ENCODE results near the gene USP49. TPM values are rescaled to one million over a fixed set of nuclear protein-coding genes. Genes with fewer than 3 reads are reported as not detected.
"Not testable (repeated sequence)": the region's sequence is repeated elsewhere in the genome, so short reads cannot be mapped to it uniquely, and the experiment has no call there.

The USP49 gene
- total RNA-seq (3.7 and 8.5 TPM in 2 replicates), polyA plus RNA-seq (5.0 and 5.4 TPM in 2 replicates)

DNA sequence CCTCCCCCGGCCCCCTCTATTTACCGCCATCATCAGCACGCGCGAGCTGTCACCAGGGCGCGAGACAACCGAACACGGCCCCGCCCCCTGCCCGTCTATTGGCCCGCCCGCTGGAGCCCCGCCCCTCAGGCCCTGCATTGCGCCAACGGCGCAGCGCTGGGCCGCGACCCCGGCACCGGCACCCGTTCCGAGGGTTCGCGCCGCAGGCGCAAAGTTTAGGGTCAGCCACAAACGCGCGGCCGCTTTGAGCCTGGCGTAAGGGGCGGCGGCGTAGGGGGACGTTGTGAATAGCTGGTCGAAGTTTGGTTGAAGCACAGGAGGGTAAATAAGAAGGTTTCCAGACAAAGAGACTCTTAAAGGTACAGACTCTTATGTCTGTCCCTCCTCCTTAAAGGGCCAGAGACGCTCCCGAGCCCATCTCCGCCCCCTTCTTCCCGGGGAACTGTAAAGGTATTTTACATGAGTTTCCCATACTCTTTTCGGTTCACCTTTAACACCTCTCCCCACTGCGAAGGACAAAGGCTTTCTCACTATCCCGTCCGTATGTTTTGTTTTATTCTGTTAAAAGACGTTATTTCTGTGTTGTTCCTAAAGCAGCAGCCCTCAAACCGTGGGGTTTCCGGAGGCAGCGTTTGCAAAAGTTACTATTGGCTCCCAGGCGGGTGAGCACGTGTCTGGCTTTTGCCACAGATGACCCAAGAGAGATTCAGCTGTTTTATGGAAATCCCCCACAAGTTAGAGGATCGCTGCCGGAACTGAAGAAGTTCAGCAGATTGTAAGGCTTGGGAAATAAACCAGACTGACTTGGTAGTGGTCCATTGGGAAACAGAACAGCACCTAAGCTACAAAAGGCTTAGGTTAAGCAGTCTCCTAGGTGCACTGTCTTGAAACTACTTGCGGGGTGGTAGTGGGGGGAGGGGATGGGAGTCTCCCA lies at the start of gene USP49:
Gene USP49, minus strand, starts transcription at position 76 of the 934 bp plus-strand sequence. CDS start 88,392 bp downstream, outside the sequence.
- Histone ChIP-seq H3K4me3 (peak within 1 kb of the TSS; percentile 68), H3K27me3 (no peaks in the 10 kb centered on the region), H3K36me3 (no peaks in the 10 kb centered on the region), H3K4me1 (ENCODE audit: low read depth) (peaks cover 15% of the 10 kb centered on the region), H3K27ac (peak within 1 kb of the TSS; percentile 90), H3K9me3 (ENCODE audit: low read depth) (no peaks in the 10 kb centered on the region)
- TF ChIP-seq, protein P1, sequence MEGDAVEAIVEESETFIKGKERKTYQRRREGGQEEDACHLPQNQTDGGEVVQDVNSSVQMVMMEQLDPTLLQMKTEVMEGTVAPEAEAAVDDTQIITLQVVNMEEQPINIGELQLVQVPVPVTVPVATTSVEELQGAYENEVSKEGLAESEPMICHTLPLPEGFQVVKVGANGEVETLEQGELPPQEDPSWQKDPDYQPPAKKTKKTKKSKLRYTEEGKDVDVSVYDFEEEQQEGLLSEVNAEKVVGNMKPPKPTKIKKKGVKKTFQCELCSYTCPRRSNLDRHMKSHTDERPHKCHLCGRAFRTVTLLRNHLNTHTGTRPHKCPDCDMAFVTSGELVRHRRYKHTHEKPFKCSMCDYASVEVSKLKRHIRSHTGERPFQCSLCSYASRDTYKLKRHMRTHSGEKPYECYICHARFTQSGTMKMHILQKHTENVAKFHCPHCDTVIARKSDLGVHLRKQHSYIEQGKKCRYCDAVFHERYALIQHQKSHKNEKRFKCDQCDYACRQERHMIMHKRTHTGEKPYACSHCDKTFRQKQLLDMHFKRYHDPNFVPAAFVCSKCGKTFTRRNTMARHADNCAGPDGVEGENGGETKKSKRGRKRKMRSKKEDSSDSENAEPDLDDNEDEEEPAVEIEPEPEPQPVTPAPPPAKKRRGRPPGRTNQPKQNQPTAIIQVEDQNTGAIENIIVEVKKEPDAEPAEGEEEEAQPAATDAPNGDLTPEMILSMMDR (IDR thresholded peaks at IDR 0.05; ENCODE audit: low read depth, low read length), result no peak
- peak; percentile 92 to 96 for DNase-seq (ENCODE audit: low read depth in 1 of 2, low spot score in 1 of 2)

GRCh38 chr6:41943456-41943855 lies 48.3 kb upstream of the USP49 start:
- peaks cover 6% of the 10 kb centered on the region for H3K4me1 ChIP-seq (ENCODE audit: low read depth)
- H3K27ac ChIP-seq, result no peak overlapping the region
- no peak overlapping the region for H3K4me3 ChIP-seq
- peaks cover 3% of the 10 kb centered on the region for H3K27me3 ChIP-seq
- TF ChIP-seq, protein P1 (IDR thresholded peaks at IDR 0.05; ENCODE audit: low read depth, low read length), result no peak
- H3K9me3 ChIP-seq (ENCODE audit: low read depth), result no peaks in the 10 kb centered on the region
- no peaks in the 10 kb centered on the region for H3K36me3 ChIP-seq
- DNase-seq (ENCODE audit: low read depth in 1 of 2, low spot score in 1 of 2), result no peak

- not testable (repeated sequence) for DNase-seq (ENCODE audit: low read depth in 1 of 2, low spot score in 1 of 2); H3K4me1 ChIP-seq (ENCODE audit: low read depth); H3K4me3 ChIP-seq; H3K27me3 ChIP-seq; H3K9me3 ChIP-seq (ENCODE audit: low read depth); H3K27ac ChIP-seq; H3K36me3 ChIP-seq
Measured at GRCh38 chr6:41942882-41943281, 47.7 kb upstream of the USP49 start.

GRCh38 chr6:41942067-41942851 lies 47.1 kb upstream of the USP49 start:
- peak overlapping the region; percentile 71 for H3K4me3 ChIP-seq
- H3K27me3 ChIP-seq, result peaks cover 3% of the 10 kb centered on the region
- H3K36me3 ChIP-seq, result no peaks in the 10 kb centered on the region
- peaks cover 6% of the 10 kb centered on the region for H3K4me1 ChIP-seq (ENCODE audit: low read depth)
- TF ChIP-seq, protein P1 (IDR thresholded peaks at IDR 0.05; ENCODE audit: low read depth, low read length), result no peak
- H3K9me3 ChIP-seq (ENCODE audit: low read depth), result no peaks in the 10 kb centered on the region
- H3K27ac ChIP-seq, result peak overlapping the region; percentile 5
- no peak for DNase-seq (ENCODE audit: low read depth in 1 of 2, low spot score in 1 of 2)

DNA sequence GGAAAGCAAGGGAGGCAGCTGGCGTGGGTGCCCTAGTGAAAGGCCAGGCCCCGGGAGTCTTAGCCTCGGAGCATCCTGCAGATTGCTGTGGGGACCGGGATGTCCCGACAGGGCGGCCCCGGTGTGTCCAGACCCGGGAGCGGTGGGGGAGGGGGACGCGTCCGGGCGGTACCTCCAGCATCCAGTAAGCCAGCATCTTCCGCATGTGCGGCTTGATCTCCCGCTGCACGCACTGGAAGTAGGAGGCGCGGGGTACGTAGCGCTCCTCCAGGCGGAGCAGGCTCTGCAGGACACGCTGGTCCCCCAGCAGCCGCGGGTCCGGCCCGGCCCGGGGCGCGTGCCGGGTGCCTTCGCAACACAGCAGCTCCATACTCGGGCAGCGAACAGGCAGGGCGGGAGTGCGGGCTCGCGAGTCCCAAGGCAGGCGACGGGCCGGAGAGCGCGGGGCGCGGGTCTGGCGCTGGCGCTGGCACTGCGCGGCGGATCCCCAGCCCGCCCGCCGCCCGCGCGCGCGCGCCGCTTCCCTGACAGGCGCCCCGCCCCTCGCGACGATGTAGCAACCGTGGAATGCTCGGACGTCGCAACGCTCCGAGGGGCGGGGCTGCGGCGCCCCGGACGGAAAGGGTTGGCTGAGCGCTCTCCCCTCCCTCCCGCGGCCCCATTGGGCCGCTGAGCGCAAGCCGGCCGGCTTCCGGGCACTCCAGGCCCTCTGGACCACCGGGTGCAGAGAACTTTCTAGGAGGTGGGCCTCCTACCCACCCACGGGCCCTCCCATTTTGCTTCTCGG lies 46.3 kb upstream of the USP49 start, which contains the start of gene CCND3:
Gene CCND3, minus strand, starts transcription at position 529 of the 787 bp plus-strand sequence. Its CDS starts 159 bp downstream, at position 370.
- DNase-seq (ENCODE audit: low read depth in 1 of 2, low spot score in 1 of 2), result peak; percentile 95 to 97
- peak within 1 kb of the TSS; percentile 71 for H3K4me3 ChIP-seq

More for the DNA sequence above, 46.3 kb upstream of the USP49 start, which contains the start of gene CCND3:
- Histone ChIP-seq H3K27me3 (peaks cover 3% of the 10 kb centered on the region), H3K27ac (peak within 1 kb of the TSS; percentile 5), H3K4me1 (ENCODE audit: low read depth) (peaks cover 6% of the 10 kb centered on the region), H3K36me3 (no peaks in the 10 kb centered on the region), H3K9me3 (ENCODE audit: low read depth) (no peaks in the 10 kb centered on the region)
- TF ChIP-seq, protein P1 (IDR thresholded peaks at IDR 0.05; ENCODE audit: low read depth, low read length), result no peak

All from cardiac muscle cell (in vitro differentiated cells and primary cell).